A549 (cell line): ENCODE results near the gene IL22RA2. TPM values are rescaled to one million over a fixed set of nuclear protein-coding genes. Genes with fewer than 3 reads are reported as not detected.
"Not testable (repeated sequence)": the region's sequence is repeated elsewhere in the genome, so short reads cannot be mapped to it uniquely, and the experiment has no call there.

ENCODE experiments used
- ATAC-seq, 2 experiments: fragments of 200-7000 bp in 1 of 2; fragments of >200 bp in 1 of 2; cut with Nextera tagmentation in 1 of 2; cut with Tn5 transposase in 1 of 2; 3 replicates each; pipeline versions ENCODE4 v1.8.0 to v1.9.1; 2018 to 2020; ENCODE audit warnings: mild to moderate bottlenecking in 1 of 2, moderate library complexity in 1 of 2
- CTCF ChIA-PET: fragments of 300-600 bp; sonication (Branson Sonifier 250); formaldehyde crosslinking; extraction: SDS; loops from one replicate; lab custom pipeline; 2021; ENCODE audit warnings: antibody characterized with exemption, inconsistent platforms; lab: Yijun Ruan, JAX
- POLR2A ChIA-PET: fragments of 350-600 bp; formaldehyde crosslinking; extraction: SDS; loops from one replicate; lab custom pipeline; 2021; ENCODE audit warnings: antibody characterized with exemption, inconsistent platforms; lab: Yijun Ruan, JAX
- DNase-seq, 2 experiments: peaks; one replicate each; pipeline versions ENCODE4 v3.0.0 to v3.0.0-alpha.2; 2011 to 2016; ENCODE audit warnings: low read depth in 1 of 2, low spot score in 1 of 2
- FAIRE-seq: peaks from 2 replicates; lab custom pipeline; 2011; peaks lifted over from hg19 to GRCh38; lab: Jason Lieb, UNC
- H3K27ac ChIP-seq, 2 experiments: fragments of >200 bp; sonication (Bioruptor Twin); formaldehyde crosslinking; 3 replicates each; pipeline ENCODE4 v1.5.1; 2016 to 2017
- H3K4me1 ChIP-seq: fragments of >200 bp; sonication (Bioruptor Twin); formaldehyde crosslinking; 3 replicates; pipeline ENCODE4 v1.6.1; 2016
- H3K4me2 ChIP-seq: fragments of >200 bp; sonication (Bioruptor Twin); formaldehyde crosslinking; 3 replicates; pipeline ENCODE4 v1.6.1; 2016
- H3K4me3 ChIP-seq: fragments of >200 bp; sonication (Bioruptor Twin); formaldehyde crosslinking; 3 replicates; pipeline ENCODE4 v1.5.1; 2016
- H3K9me3 ChIP-seq: fragments of >200 bp; sonication (Bioruptor Twin); formaldehyde crosslinking; 3 replicates; pipeline ENCODE4 v1.6.1; 2016
- BCL3 ChIP-seq: fragments of >200 bp; sonication (Bioruptor Twin); formaldehyde crosslinking; IDR thresholded peaks from 3 replicates; pipeline ENCODE4 v1.6.1; 2016
- CBX2 ChIP-seq: fragments of 200-600 bp; sonication (generic); IDR thresholded peaks from 2 replicates; pipeline ENCODE4 v1.6.1; 2016; ENCODE audit warnings: low read depth, mild to moderate bottlenecking, borderline replicate concordance
- CEBPB ChIP-seq, 2 experiments: fragments of >200 bp in 1 of 2; sonication (Bioruptor Twin) in 1 of 2; formaldehyde crosslinking in 1 of 2; IDR thresholded peaks; 2 replicates each; pipeline ENCODE4 v1.6.1; 2012 to 2016
- CHD2 ChIP-seq: fragments of 150-350 bp; IDR thresholded peaks from 2 replicates; pipeline ENCODE4 v1.6.1; 2014; ENCODE audit warnings: low read length; ENCODE audit not compliant: partially characterized antibody
- CHD4 ChIP-seq: fragments of 200-600 bp; sonication (generic); IDR thresholded peaks from 2 replicates; pipeline ENCODE4 v1.6.1; 2016; ENCODE audit warnings: antibody characterized with exemption, mild to moderate bottlenecking, borderline replicate concordance
- E2F6 ChIP-seq: IDR thresholded peaks from 2 replicates; pipeline ENCODE4 v1.6.1; 2012; ENCODE audit warnings: low read depth, borderline replicate concordance
- EHF ChIP-seq: fragments of 250-450 bp; sonication (Bioruptor Pico); IDR thresholded peaks from 2 replicates; pipeline ENCODE4 v1.5.0; 2020; ENCODE audit warnings: mild to moderate bottlenecking
- EP300 ChIP-seq, 2 experiments: fragments of >200 bp; sonication (Bioruptor Twin); formaldehyde crosslinking; IDR thresholded peaks; 2 replicates in 1 of 2; 3 replicates in 1 of 2; pipeline ENCODE4 v1.6.1; 2016 to 2017
- FOSB ChIP-seq: fragments of 250-450 bp; sonication (Bioruptor Pico); IDR thresholded peaks from 2 replicates; pipeline ENCODE4 v1.5.0; 2020; ENCODE audit warnings: mild to moderate bottlenecking, moderate library complexity
- FOXS1 ChIP-seq: fragments of 250-450 bp; sonication (Bioruptor Pico); IDR thresholded peaks from 2 replicates; pipeline ENCODE4 v1.5.0; 2020; ENCODE audit warnings: mild to moderate bottlenecking, moderate library complexity
- GATA3 ChIP-seq: IDR thresholded peaks from 2 replicates; pipeline ENCODE4 v1.6.1; 2012; ENCODE audit warnings: borderline replicate concordance
- HEYL ChIP-seq: fragments of 250-450 bp; sonication (Bioruptor Pico); IDR thresholded peaks from 2 replicates; pipeline ENCODE4 v1.8.0; 2021; ENCODE audit warnings: mild to moderate bottlenecking, moderate library complexity
- HOXB13 ChIP-seq: fragments of 250-450 bp; sonication (Bioruptor Pico); IDR thresholded peaks from 2 replicates; pipeline ENCODE4 v1.5.0; 2020; ENCODE audit warnings: low read depth, mild to moderate bottlenecking, moderate library complexity
- HOXB5 ChIP-seq: fragments of 250-450 bp; sonication (Bioruptor Pico); IDR thresholded peaks from 2 replicates; pipeline ENCODE4 v1.5.0; 2020; ENCODE audit warnings: mild to moderate bottlenecking, moderate library complexity
- KDM1A ChIP-seq: fragments of 200-600 bp; sonication (generic); IDR thresholded peaks from 2 replicates; pipeline ENCODE4 v1.6.1; 2016; ENCODE audit warnings: low read depth, mild to moderate bottlenecking
- MAFK ChIP-seq: fragments of 450-650 bp; IDR thresholded peaks from 2 replicates; pipeline ENCODE4 v1.6.1; 2014; ENCODE audit not compliant: partially characterized antibody
- MAX ChIP-seq: IDR thresholded peaks from 2 replicates; pipeline ENCODE4 v1.6.1; 2012
- MAZ ChIP-seq: fragments of 150-350 bp; IDR thresholded peaks from 2 replicates; pipeline ENCODE4 v1.6.1; 2014; ENCODE audit warnings: antibody characterized with exemption, low read depth, low read length, borderline replicate concordance
- MYC ChIP-seq: IDR thresholded peaks from 2 replicates; pipeline ENCODE4 v1.6.1; 2012; ENCODE audit warnings: mild to moderate bottlenecking, inconsistent platforms, low read length, improper control_type of control experiment, borderline replicate concordance
- NFE2L2 ChIP-seq: fragments of 150-350 bp; conservative IDR thresholded peaks from 2 replicates; pipeline ENCODE4 v1.6.1; 2014; ENCODE audit warnings: low read length
- NPAS2 ChIP-seq: fragments of 250-450 bp; sonication (Bioruptor Pico); IDR thresholded peaks from 2 replicates; pipeline ENCODE4 v1.8.0; 2022; ENCODE audit warnings: mild to moderate bottlenecking, moderate library complexity, borderline replicate concordance
- PBX3 ChIP-seq: IDR thresholded peaks from 2 replicates; pipeline ENCODE4 v1.6.1; 2012
- POLR2A ChIP-seq: IDR thresholded peaks from 2 replicates; pipeline ENCODE4 v1.6.1; 2012; ENCODE audit warnings: mild to moderate bottlenecking, low read length
- POLR2AphosphoS2 ChIP-seq: conservative IDR thresholded peaks from 2 replicates; pipeline ENCODE4 v1.6.1; 2012; ENCODE audit warnings: low read length, improper control_type of control experiment, inconsistent platforms
- RAD21 ChIP-seq, 2 experiments: fragments of >200 bp in 1 of 2; sonication (Bioruptor Twin) in 1 of 2; formaldehyde crosslinking in 1 of 2; IDR thresholded peaks in 1 of 2; conservative IDR thresholded peaks in 1 of 2; 2 replicates in 1 of 2; 3 replicates in 1 of 2; pipeline ENCODE4 v1.6.1; 2012 to 2018; ENCODE audit warnings: inconsistent platforms in 1 of 2
- TFCP2L1 ChIP-seq: fragments of 250-450 bp; sonication (Bioruptor Pico); IDR thresholded peaks from 2 replicates; pipeline ENCODE4 v1.5.0; 2021; ENCODE audit warnings: mild to moderate bottlenecking
- ZFP36 ChIP-seq: fragments of 450-650 bp; IDR thresholded peaks from 2 replicates; pipeline ENCODE4 v1.6.1; 2014; ENCODE audit warnings: borderline replicate concordance; ENCODE audit not compliant: partially characterized antibody
- WGBS: methylation state at CpG from one replicate; pipeline ENCODE4 v1.1.6; 2017; ENCODE audit errors: missing lambda C conversion rate; 5-methylcytosine and 5-hydroxymethylcytosine counted together
- polyA plus RNA-seq, 4 experiments: library from polyadenylated mRNA; depleted of rRNA in 3 of 4; stranded (reverse); fragments of >200 nt; fragmentation: RNase III in 1 of 4; extraction: RNeasy Plus Mini Kit Qiagen cat#74134 plus additional on column Dnase treatment in 1 of 4; gene quantifications; 2 replicates in 3 of 4; 3 replicates in 1 of 4; pipeline ENCODE4 v1.2.3, GENCODE V29; 2011 to 2017

Gene IL22RA2
- polyA plus RNA-seq, 2 of the 4 experiments (the other 2 are of a cell fraction): not detected

GRCh38 chr6:137216106-137216505 is 42.7 kb upstream of the IL22RA2 start:
- FAIRE-seq (no peak), DNase-seq (no peak), ATAC-seq (no peak)
- H3K4me2 ChIP-seq: peak overlapping the region; percentile 84
- H3K4me3 ChIP-seq: no peak overlapping the region
- TF ChIP-seq FOXS1 (CRISPR knock-in tag): no peak
- no peak for TF ChIP-seq NPAS2 (CRISPR knock-in tag)
- no peak for TF ChIP-seq HOXB5 (CRISPR knock-in tag)
- TF ChIP-seq NFE2L2: no peak
- TF ChIP-seq POLR2AphosphoS2: no peak
- TF ChIP-seq HOXB13 (CRISPR knock-in tag): no peak
- no peak for TF ChIP-seq MAZ
- TF ChIP-seq CBX2: no peak
- no peak for TF ChIP-seq ZFP36
- no peak for TF ChIP-seq BCL3
- TF ChIP-seq POLR2A: no peak
- no peak for TF ChIP-seq EHF
- TF ChIP-seq TFCP2L1 (CRISPR knock-in tag): no peak
- TF ChIP-seq MAFK: no peak
- TF ChIP-seq RAD21 (conservative IDR thresholded peaks at IDR 0.05 in 1 of 2, IDR thresholded peaks at IDR 0.05 in 1 of 2): no peak
- no peak for TF ChIP-seq E2F6
- TF ChIP-seq HEYL (CRISPR knock-in tag): no peak
- TF ChIP-seq CHD4: no peak
- TF ChIP-seq EP300 (IDR thresholded peaks at IDR 0.05): no peak
- CTCF ChIA-PET: interaction anchor here (0.6 to 1.5 kb wide), 2 partner anchors 99 to 1172 kb away, joined by 3 to 6 read pairs; no protein-coding TSS in a partner anchor
- peak overlapping the region; percentile 1 to 56; a peak in 3 of 6 replicates for H3K27ac ChIP-seq
- H3K9me3 ChIP-seq: no peaks in the 10 kb centered on the region
- peaks cover 51% of the 10 kb centered on the region for H3K4me1 ChIP-seq
- POLR2A ChIA-PET: interaction anchor here (1.3 kb wide), 1 partner anchor 26 kb away, joined by 6 read pairs; no protein-coding TSS in a partner anchor

- DNase-seq, FAIRE-seq, H3K9me3 ChIP-seq, ATAC-seq, H3K4me3 ChIP-seq: not testable (repeated sequence)
- WGBS: 97% methylated on average over 3 of the region's 3 CpGs
- peaks cover 56% of the 10 kb centered on the region for H3K4me1 ChIP-seq
- ChIA-PET CTCF (interaction anchor here (1.5 kb wide), 1 partner anchor 99 kb away, joined by 6 read pairs; no protein-coding TSS in a partner anchor), POLR2A (interaction anchor here (1.3 kb wide), 1 partner anchor 26 kb away, joined by 6 read pairs; no protein-coding TSS in a partner anchor)
- H3K4me2 ChIP-seq: peak overlapping the region; percentile 84
- H3K27ac ChIP-seq: peak overlapping the region in 1 of 2 experiments; percentile 40; a peak in 2 of 6 replicates
Measured at GRCh38 chr6:137215630-137216029, 42.2 kb upstream of the IL22RA2 start.

GRCh38 chr6:137214931-137215330 is 41.5 kb upstream of the IL22RA2 start:
- DNase-seq (no peak), ATAC-seq (no peak), FAIRE-seq (no peak)
- Histone ChIP-seq H3K4me1 (peaks cover 58% of the 10 kb centered on the region), H3K4me2 (peak overlapping the region; percentile 4; the same call in 1 of the 3 replicates), H3K4me3 (no peak overlapping the region), H3K9me3 (no peaks in the 10 kb centered on the region), H3K27ac (no peak overlapping the region)
- POLR2A ChIA-PET: no interaction called here
- 89% methylated on average over 3 of the region's 3 CpGs for WGBS
- CTCF ChIA-PET: no interaction called here
- TF ChIP-seq GATA3 (no peak), KDM1A (no peak), CHD2 (no peak), RAD21 (conservative IDR thresholded peaks at IDR 0.05 in 1 of 2, IDR thresholded peaks at IDR 0.05 in 1 of 2) (no peak), CEBPB (IDR thresholded peaks at IDR 0.05) (no peak), MAX (no peak), MYC (no peak), EHF (no peak), PBX3 (no peak), E2F6 (no peak), HEYL (CRISPR knock-in tag) (no peak), CBX2 (no peak), FOXS1 (CRISPR knock-in tag) (no peak), FOSB (CRISPR knock-in tag) (no peak)
